A549 (cell line): Measurements from ENCODE around the gene TULP1.

Experiments used
- CHD4 ChIP-seq: fragments of 200-600 bp; sonication (generic); IDR thresholded peaks from 2 replicates; pipeline ENCODE4 v1.6.1; 2016; ENCODE audit warnings: antibody characterized with exemption, mild to moderate bottlenecking, borderline replicate concordance
- MAFK ChIP-seq: fragments of 450-650 bp; IDR thresholded peaks from 2 replicates; pipeline ENCODE4 v1.6.1; 2014; ENCODE audit not compliant: partially characterized antibody
- POLR2A ChIP-seq: IDR thresholded peaks from 2 replicates; pipeline ENCODE4 v1.6.1; 2012; ENCODE audit warnings: mild to moderate bottlenecking, low read length
- RFX5 ChIP-seq: fragments of 450-650 bp; IDR thresholded peaks from 2 replicates; pipeline ENCODE4 v1.7.1; 2014; ENCODE audit warnings: antibody characterized with exemption, mild to moderate bottlenecking, moderate library complexity
- ZC3H11A ChIP-seq: fragments of 450-650 bp; IDR thresholded peaks from 2 replicates; pipeline ENCODE4 v1.6.1; 2014; ENCODE audit warnings: antibody characterized with exemption, mild to moderate bottlenecking
- ZFP36 ChIP-seq: fragments of 450-650 bp; IDR thresholded peaks from 2 replicates; pipeline ENCODE4 v1.6.1; 2014; ENCODE audit warnings: borderline replicate concordance; ENCODE audit not compliant: partially characterized antibody
- TF ChIP-seq, protein P1 (sequence below): fragments of >200 bp; sonication (Bioruptor Twin); formaldehyde crosslinking; IDR thresholded peaks from 3 replicates; pipeline ENCODE4 v1.5.1; 2016
- TF ChIP-seq, protein P2 (sequence below): fragments of 450-650 bp; IDR thresholded peaks from 2 replicates; pipeline ENCODE4 v1.6.1; 2014; ENCODE audit warnings: antibody characterized with exemption

DNA sequence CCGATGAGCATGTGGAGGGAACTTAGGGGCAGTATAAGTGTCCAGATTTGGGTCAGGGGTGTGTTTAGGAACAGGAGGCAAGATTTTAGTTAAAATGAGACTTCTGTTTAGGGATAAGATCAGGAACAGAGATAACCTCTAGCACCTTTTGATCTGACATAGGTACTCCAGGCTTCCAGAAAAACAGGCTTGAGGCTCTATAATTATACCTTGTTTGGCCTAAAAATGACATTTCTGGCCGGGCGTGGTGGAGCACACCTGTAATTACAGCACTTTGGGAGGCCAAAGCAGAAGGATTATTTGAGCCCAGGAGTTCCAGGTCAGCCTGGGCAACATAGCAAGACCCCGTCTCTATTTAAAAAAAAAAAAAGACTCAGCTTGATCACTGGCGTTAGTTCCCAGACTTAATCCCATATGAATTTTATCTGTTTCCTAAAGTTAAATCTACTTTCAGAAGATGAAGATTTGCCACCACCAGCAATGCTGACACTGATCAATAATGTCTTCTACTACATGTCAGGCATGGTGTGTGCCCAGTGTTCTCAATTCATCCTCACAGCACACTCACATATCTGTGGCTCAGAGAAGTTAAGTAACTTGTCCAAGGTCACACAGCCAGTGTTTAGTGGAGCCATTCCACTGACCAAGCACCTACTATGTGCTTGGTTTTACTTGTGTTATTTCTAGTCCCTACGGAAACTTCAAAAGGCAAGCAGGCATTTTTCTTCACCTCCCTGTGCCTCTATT, 6.0 kb upstream of the TULP1 start:
- no peak for TF ChIP-seq MAFK
- TF ChIP-seq, protein P1, sequence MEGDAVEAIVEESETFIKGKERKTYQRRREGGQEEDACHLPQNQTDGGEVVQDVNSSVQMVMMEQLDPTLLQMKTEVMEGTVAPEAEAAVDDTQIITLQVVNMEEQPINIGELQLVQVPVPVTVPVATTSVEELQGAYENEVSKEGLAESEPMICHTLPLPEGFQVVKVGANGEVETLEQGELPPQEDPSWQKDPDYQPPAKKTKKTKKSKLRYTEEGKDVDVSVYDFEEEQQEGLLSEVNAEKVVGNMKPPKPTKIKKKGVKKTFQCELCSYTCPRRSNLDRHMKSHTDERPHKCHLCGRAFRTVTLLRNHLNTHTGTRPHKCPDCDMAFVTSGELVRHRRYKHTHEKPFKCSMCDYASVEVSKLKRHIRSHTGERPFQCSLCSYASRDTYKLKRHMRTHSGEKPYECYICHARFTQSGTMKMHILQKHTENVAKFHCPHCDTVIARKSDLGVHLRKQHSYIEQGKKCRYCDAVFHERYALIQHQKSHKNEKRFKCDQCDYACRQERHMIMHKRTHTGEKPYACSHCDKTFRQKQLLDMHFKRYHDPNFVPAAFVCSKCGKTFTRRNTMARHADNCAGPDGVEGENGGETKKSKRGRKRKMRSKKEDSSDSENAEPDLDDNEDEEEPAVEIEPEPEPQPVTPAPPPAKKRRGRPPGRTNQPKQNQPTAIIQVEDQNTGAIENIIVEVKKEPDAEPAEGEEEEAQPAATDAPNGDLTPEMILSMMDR, result no peak
- no peak for TF ChIP-seq RFX5
- TF ChIP-seq, protein P2, sequence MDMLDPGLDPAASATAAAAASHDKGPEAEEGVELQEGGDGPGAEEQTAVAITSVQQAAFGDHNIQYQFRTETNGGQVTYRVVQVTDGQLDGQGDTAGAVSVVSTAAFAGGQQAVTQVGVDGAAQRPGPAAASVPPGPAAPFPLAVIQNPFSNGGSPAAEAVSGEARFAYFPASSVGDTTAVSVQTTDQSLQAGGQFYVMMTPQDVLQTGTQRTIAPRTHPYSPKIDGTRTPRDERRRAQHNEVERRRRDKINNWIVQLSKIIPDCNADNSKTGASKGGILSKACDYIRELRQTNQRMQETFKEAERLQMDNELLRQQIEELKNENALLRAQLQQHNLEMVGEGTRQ, result no peak
- TF ChIP-seq CHD4, result no peak
- no peak for TF ChIP-seq POLR2A
- no peak for TF ChIP-seq ZFP36
- TF ChIP-seq ZC3H11A, result no peak
